HG03469 (cell line): ENCODE results near the gene CFL1.
A peak's percentile ranks its signal among the peaks of the same experiment; 100 is the strongest.

ENCODE experiments used
- ATAC-seq: cut with Tn5 transposase; IDR thresholded peaks from one replicate; pipeline ENCODE4 v1.9.1; 2021; ENCODE audit warnings: mild to moderate bottlenecking, moderate library complexity, moderate number of reproducible peaks; ENCODE audit not compliant: unreplicated experiment

The CFL1 gene

GRCh38 chr11:65888163-65888814 lies 30.3 kb upstream of the CFL1 start, which contains the start of gene FIBP:
FIBP (minus strand) TSS chr11:65888471; CDS start chr11:65888418, 53 bp downstream.
- ATAC-seq: peak; percentile 25

GRCh38 chr11:65887723-65888162 lies 29.8 kb upstream of the CFL1 start:
- no peak for ATAC-seq

GRCh38 chr11:65886826-65887722 lies 29.1 kb upstream of the CFL1 start:
- no peak for ATAC-seq

DNA sequence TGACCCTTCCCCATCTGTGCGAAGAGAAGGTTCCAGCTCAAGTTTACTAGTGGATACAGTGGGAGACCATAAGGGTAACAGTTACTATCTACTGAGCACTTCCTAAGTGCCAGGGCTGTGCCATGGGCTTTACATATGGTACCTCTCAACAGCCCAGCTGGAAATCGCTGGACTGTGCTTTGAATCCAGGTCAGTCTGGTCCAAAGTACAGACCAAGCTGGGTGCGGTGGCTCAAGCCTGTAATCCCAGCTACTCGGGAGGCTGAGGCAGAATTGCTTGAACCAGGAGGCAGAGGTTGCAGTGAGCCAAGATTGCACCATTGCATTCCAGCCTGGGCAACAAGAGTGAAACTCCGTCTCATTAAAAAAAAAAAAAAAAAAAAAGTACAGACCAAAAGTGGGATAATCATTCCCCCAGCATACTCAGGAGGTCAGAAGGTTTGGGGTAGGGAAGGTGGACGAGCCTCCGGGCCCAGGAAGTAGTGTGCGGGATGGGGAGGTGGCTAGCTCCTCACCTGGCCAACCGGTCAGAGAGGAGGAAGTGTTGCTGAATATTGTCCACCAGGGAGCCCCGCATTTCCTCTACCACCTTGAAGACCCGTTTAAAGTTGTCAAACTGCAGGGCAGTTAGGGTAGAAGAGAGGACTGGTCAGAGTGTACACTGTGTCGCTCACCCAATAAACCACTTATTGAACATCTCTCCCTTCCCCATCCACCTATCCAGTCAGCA lies 28.0 kb upstream of the CFL1 start:
- no peak for ATAC-seq

DNA sequence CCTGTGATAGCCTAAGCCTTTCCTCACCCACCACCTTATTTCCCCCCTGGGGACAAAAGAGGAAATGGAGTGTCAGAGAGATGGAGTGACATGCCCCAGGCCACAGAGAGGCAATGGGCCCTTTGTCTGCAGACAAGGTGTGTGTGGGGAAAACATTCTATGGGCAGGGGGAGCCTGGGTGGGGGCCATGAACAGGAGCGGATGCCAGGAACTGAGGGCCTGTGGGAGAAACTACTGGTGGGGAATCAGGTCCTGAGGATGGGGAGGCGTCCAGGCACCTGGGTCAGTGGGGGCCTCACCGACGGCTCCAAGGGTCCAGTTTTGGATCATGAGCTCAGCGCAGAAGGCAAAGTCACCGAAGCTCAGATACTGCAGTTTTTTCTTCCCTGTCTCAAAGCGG lies 27.3 kb upstream of the CFL1 start:
- ATAC-seq: no peak

- no peak for ATAC-seq
Measured at GRCh38 chr11:65884716-65885092, 26.7 kb upstream of the CFL1 start.

GRCh38 chr11:65883786-65884715 lies 26.1 kb upstream of the CFL1 start:
- no peak for ATAC-seq

- ATAC-seq: no peak
Measured at GRCh38 chr11:65883058-65883761, 25.2 kb upstream of the CFL1 start.

DNA sequence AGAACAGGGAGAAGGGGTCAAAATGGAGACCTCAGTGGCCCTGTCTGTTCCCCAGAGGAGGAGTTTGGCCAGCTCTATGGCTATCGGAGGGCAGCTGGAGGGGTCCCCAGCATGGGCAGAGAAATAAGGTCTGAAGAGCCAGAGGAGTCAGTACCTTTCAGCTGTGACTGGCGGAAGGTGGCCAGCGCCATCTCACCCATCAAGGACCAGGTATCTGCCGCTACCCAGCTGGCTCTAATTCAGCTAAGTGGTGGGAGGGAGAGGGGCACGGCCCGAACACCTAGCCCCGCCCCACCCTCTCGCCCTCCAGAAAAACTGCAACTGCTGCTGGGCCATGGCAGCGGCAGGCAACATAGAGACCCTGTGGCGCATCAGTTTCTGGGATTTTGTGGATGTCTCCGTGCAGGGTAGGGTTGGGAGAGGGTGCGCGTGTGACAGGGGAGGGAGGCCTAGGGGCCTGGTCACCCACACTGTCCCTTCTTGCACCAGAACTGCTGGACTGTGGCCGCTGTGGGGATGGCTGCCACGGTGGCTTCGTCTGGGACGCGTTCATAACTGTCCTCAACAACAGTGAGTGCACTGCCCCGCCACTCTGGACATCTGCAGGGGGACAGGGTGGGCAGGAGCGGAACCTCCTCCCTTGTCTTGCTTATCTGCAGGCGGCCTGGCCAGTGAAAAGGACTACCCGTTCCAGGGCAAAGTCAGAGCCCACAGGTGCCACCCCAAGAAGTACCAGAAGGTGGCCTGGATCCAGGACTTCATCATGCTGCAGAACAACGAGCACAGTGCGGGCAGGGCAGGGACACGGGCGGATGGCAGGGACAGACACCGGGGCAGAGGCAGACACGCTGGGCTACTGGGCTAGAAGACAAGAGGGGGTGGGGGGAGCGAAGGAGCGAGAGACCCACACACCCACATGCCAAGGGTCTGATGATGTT lies 24.4 kb upstream of the CFL1 start:
- ATAC-seq: no peak

- ATAC-seq: no peak
Measured at GRCh38 chr11:65880844-65881421, 23.0 kb upstream of the CFL1 start.

DNA sequence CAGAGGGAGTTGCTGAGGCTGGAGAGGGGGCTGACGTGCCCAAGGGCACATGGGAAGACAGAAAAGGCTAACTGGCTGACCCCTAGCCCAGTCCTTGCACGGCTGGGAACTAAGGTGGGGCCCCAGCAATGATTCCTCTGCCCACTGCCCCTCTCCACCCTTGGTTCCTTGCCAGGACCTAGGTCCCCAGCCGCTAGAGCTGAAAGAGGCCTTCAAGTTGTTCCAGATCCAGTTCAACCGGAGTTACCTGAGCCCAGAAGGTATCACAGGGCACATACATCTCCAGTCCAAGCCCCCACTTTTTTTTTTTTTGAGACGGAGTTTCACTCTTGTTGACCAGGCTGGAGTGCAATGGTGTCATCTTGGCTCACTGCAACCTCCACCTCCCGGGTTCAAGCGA lies 22.0 kb upstream of the CFL1 start:
- no peak for ATAC-seq

DNA sequence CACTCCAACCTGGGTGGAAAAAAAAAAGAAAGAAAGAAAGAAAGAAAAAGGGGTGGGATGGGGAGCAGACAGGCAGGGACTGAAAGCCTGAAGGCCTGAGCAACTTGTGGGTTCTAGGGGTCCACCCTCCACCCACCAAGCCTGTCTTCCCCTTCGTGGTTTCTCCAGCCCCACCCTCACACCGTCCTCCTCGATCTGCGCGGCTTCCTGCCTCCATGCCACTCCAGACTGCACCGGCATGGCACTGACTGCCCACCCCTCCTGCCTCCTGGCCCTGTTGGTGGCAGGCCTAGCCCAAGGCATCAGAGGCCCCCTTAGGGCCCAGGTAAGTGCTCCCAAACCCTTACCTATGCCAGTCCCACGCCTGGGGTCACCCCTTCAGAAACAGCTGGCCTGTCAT lies 21.6 kb upstream of the CFL1 start, which contains the start of gene CTSW:
TSS of gene CTSW (plus strand) at position 221 of the 400 bp plus-strand sequence. CDS start at position 239, 18 bp downstream.
- ATAC-seq: no peak

DNA sequence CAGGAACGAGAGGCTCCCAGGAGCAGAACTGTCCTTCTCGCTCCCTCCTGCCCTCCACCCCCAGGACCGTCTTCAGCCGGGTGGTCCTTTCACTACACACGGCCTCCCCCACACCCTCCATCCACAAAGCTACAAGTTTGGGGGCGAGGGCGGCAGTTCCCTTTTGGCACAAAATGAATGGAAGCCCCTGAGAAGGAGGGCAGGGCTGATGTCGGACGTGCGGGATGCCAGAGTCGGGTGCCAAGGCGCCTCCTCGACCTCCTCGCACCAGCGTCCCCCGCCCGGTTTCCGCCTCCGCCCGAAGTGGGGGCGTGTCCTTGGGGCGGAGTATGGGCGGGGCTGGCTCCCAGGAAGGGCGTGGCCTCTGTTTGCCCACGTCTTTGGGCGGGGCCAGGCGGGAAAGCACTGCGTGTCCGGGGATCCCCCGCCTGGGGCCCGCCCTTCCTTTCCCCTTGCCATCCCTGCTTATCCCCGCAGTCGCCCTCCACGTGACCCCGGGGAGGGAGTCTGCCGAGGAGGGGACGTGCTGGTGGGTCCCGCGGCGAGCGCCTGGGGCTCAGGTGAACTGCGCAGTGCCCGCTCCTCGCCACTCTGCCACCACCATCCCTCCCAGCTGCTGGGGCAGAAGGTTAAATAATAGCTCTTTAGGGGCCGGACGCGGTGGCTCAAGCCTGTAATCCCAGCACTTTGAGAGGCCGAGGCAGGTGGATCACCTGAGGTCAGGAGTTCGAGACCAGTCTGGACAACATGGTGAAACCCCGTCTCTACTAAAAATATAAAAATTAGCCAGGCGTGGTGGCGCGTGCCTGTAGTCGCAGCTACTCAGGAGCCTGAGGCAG lies 15.6 kb upstream of the CFL1 start:
- ATAC-seq: peak; percentile 60

DNA sequence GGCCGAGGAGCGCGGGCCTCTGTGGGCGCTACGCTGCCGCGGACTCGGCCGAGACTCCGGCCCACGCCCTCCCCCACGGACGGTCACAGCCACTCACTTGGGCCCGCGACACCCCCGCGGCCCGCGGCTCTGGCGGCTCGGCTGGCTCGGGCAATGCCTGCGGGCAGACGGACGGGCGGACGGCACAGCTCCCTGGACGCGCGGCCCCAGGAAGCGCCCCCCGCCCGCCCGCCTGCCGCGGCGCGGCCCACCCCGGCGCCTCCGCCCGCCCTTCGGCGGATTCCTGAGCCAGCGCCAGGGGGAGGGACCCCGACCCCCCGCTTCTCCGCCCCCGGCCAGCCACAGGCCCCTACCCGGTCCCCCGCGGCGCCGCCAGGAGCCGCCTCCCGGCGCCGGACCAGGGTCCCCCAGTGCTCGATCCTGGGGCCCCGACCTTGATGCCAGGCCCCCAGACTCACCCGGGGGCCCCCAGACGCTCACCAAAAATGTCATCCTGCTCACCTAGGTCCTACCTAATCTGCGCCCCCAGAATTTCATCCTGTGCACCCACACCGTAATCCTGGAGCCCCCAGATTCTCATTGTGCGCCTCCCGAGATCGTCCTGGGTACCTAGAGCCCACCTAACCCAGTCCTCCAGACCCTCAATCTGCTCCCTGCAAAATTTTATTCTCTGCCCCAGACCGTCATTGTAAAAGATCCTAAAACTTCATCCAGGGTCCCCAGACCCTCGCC lies 14.8 kb upstream of the CFL1 start, which contains the start of gene EFEMP2:
TSS of gene EFEMP2 (minus strand) at position 215 of the 732 bp plus-strand sequence. CDS start 446 bp downstream, outside the sequence.
- ATAC-seq: no peak

GRCh38 chr11:65871811-65872548 lies 14.0 kb upstream of the CFL1 start:
- ATAC-seq: no peak
